ENCODE results near the gene ARHGEF17.

The ARHGEF17 gene

GRCh38 chr11:73265278-73265810 is 42.7 kb upstream of the ARHGEF17 start:
- H3K4me3 ChIP-seq (ENCODE audit: low read depth, low read length): no peak overlapping the region
- DNase-seq (ENCODE audit: low read depth, low spot score): no peak
- ChIA-PET POLR2A (no interaction called here), CTCF (interaction anchor here (0.7 to 9.3 kb wide), 5 partner anchors 15 to 395 kb away, joined by 3 to 48 read pairs (median 3); no protein-coding TSS in a partner anchor)
- TF ChIP-seq CTCF (IDR thresholded peaks at IDR 0.05; ENCODE audit: insufficient read depth, low read length, missing control alignments): no peak

- no peak for TF ChIP-seq CTCF (IDR thresholded peaks at IDR 0.05; ENCODE audit: insufficient read depth, low read length, missing control alignments)
Observed at GRCh38 chr11:73265853-73266645, 42.0 kb upstream of the ARHGEF17 start.

GRCh38 chr11:73266646-73267020 is 41.4 kb upstream of the ARHGEF17 start:
- ChIA-PET CTCF (interaction anchor here (0.9 to 9.3 kb wide), 6 partner anchors 9 to 69 kb away, joined by 3 to 48 read pairs (median 5); no protein-coding TSS in a partner anchor), POLR2A (no interaction called here)
- TF ChIP-seq CTCF (IDR thresholded peaks at IDR 0.05; ENCODE audit: insufficient read depth, low read length, missing control alignments): no peak
- DNase-seq (ENCODE audit: low read depth, low spot score): no peak
- no peak overlapping the region for H3K4me3 ChIP-seq (ENCODE audit: low read depth, low read length)

More at GRCh38 chr11:73265853-73266645, 42.0 kb upstream of the ARHGEF17 start:
- DNase-seq (ENCODE audit: low read depth, low spot score): no peak
- H3K4me3 ChIP-seq (ENCODE audit: low read depth, low read length): no peak overlapping the region
- CTCF ChIA-PET: interaction anchor here (0.9 to 9.3 kb wide), 8 partner anchors 8 to 395 kb away, joined by 3 to 48 read pairs (median 4); no protein-coding TSS in a partner anchor
- POLR2A ChIA-PET: no interaction called here

- POLR2A ChIA-PET: interaction anchor here (1.0 kb wide), 1 partner anchor 10 kb away, joined by 3 read pairs; no protein-coding TSS in a partner anchor
- no peak for TF ChIP-seq CTCF (IDR thresholded peaks at IDR 0.05; ENCODE audit: insufficient read depth, low read length, missing control alignments)
- CTCF ChIA-PET: interaction anchor here (1.0 to 9.3 kb wide), 7 partner anchors 9 to 68 kb away, joined by 3 to 48 read pairs (median 5); no protein-coding TSS in a partner anchor
- no peak for DNase-seq (ENCODE audit: low read depth, low spot score)
- H3K4me3 ChIP-seq (ENCODE audit: low read depth, low read length): no peak overlapping the region
Observed at GRCh38 chr11:73267122-73267846, 40.8 kb upstream of the ARHGEF17 start.

- DNase-seq (ENCODE audit: low read depth, low spot score): no peak
- ChIA-PET CTCF (interaction anchor here (1.0 to 9.3 kb wide), 6 partner anchors 15 to 68 kb away, joined by 3 to 48 read pairs (median 6); no protein-coding TSS in a partner anchor), POLR2A (interaction anchor here (1.0 kb wide), 1 partner anchor 11 kb away, joined by 3 read pairs; no protein-coding TSS in a partner anchor)
- H3K4me3 ChIP-seq (ENCODE audit: low read depth, low read length): no peak overlapping the region
- TF ChIP-seq CTCF (IDR thresholded peaks at IDR 0.05; ENCODE audit: insufficient read depth, low read length, missing control alignments): no peak
Observed at GRCh38 chr11:73267906-73268540, 40.1 kb upstream of the ARHGEF17 start.

Measured in AG04449 (cell line).